ENCODE results near the gene HEATR9. TPM values are rescaled to one million over a fixed set of nuclear protein-coding genes. Genes with fewer than 3 reads are reported as not detected.

The HEATR9 gene
- total RNA-seq, 1 experiment from 2014 or later, result not detected

- H3K4me1 Mint-ChIP-seq (ENCODE audit: low read depth, unreplicated experiment), result peaks cover 7% of the 10 kb centered on the region
- H3K27ac Mint-ChIP-seq (ENCODE audit: unreplicated experiment), result no peak overlapping the region
Observed at GRCh38 chr17:35825206-35825605, 43.5 kb downstream of the HEATR9 start.

GRCh38 chr17:35821308-35821707, 47.4 kb downstream of the HEATR9 start:
- Histone ChIP-seq H3K9me3 (no peaks in the 10 kb centered on the region), H3K4me1 (no peaks in the 10 kb centered on the region), H3K27me3 (replicated peaks; ENCODE audit: control insufficient read depth, insufficient read depth, low read length) (no peaks in the 10 kb centered on the region), H3K36me3 (ENCODE audit: control insufficient read depth, insufficient read depth, low read length) (peaks cover 3% of the 10 kb centered on the region), H3K4me3 (ENCODE audit: low read depth, low read length) (no peak overlapping the region)
- H3K27ac Mint-ChIP-seq (ENCODE audit: unreplicated experiment), result no peak overlapping the region
- POLR2A ChIA-PET, result interaction anchor here (2.9 kb wide), 1 partner anchor 12 kb away, joined by 11 read pairs; the partner anchor contains the start of gene TAF15
- no peak overlapping the region for H3K4me3 Mint-ChIP-seq (ENCODE audit: unreplicated experiment)
- H3K4me1 Mint-ChIP-seq (ENCODE audit: low read depth, unreplicated experiment), result peaks cover 7% of the 10 kb centered on the region
- no peak for DNase-seq
- peaks cover 85% of the 10 kb centered on the region for H3K36me3 Mint-ChIP-seq (ENCODE audit: insufficient read depth, unreplicated experiment)
- no peaks in the 10 kb centered on the region for H3K9me3 Mint-ChIP-seq (ENCODE audit: unreplicated experiment)
- BruUV-seq (replicated peaks), result no TSS peak
- CTCF ChIA-PET, result no interaction called here
- TF ChIP-seq, protein P1, sequence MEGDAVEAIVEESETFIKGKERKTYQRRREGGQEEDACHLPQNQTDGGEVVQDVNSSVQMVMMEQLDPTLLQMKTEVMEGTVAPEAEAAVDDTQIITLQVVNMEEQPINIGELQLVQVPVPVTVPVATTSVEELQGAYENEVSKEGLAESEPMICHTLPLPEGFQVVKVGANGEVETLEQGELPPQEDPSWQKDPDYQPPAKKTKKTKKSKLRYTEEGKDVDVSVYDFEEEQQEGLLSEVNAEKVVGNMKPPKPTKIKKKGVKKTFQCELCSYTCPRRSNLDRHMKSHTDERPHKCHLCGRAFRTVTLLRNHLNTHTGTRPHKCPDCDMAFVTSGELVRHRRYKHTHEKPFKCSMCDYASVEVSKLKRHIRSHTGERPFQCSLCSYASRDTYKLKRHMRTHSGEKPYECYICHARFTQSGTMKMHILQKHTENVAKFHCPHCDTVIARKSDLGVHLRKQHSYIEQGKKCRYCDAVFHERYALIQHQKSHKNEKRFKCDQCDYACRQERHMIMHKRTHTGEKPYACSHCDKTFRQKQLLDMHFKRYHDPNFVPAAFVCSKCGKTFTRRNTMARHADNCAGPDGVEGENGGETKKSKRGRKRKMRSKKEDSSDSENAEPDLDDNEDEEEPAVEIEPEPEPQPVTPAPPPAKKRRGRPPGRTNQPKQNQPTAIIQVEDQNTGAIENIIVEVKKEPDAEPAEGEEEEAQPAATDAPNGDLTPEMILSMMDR (IDR thresholded peaks at IDR 0.05; ENCODE audit: insufficient read depth in 1 of 2, low read depth in 1 of 2, low read length in 1 of 2, severe bottlenecking in 1 of 2, unreplicated experiment in 1 of 2), result no peak
- intact Hi-C loops (cut with micrococcal nuclease; ENCODE audit: unreplicated experiment), result no loop called here
- H3K27me3 Mint-ChIP-seq (ENCODE audit: insufficient read depth, unreplicated experiment), result no peaks in the 10 kb centered on the region

More at GRCh38 chr17:35825206-35825605, 43.5 kb downstream of the HEATR9 start:
- Histone ChIP-seq H3K4me3 (ENCODE audit: low read depth, low read length) (no peak overlapping the region), H3K27me3 (replicated peaks; ENCODE audit: control insufficient read depth, insufficient read depth, low read length) (no peaks in the 10 kb centered on the region), H3K4me1 (no peaks in the 10 kb centered on the region), H3K36me3 (ENCODE audit: control insufficient read depth, insufficient read depth, low read length) (peaks cover 1% of the 10 kb centered on the region), H3K9me3 (no peaks in the 10 kb centered on the region)
- DNase-seq, result no peak
- peaks cover 95% of the 10 kb centered on the region for H3K36me3 Mint-ChIP-seq (ENCODE audit: insufficient read depth, unreplicated experiment)
- ChIA-PET CTCF (no interaction called here), POLR2A (no interaction called here)
- BruUV-seq (replicated peaks), result no TSS peak
- TF ChIP-seq, protein P1 (IDR thresholded peaks at IDR 0.05; ENCODE audit: insufficient read depth in 1 of 2, low read depth in 1 of 2, low read length in 1 of 2, severe bottlenecking in 1 of 2, unreplicated experiment in 1 of 2), result no peak
- H3K4me3 Mint-ChIP-seq (ENCODE audit: unreplicated experiment), result no peak overlapping the region
- no peaks in the 10 kb centered on the region for H3K27me3 Mint-ChIP-seq (ENCODE audit: insufficient read depth, unreplicated experiment)
- no peaks in the 10 kb centered on the region for H3K9me3 Mint-ChIP-seq (ENCODE audit: unreplicated experiment)
- intact Hi-C loops (cut with micrococcal nuclease; ENCODE audit: unreplicated experiment), result no loop called here

DNA sequence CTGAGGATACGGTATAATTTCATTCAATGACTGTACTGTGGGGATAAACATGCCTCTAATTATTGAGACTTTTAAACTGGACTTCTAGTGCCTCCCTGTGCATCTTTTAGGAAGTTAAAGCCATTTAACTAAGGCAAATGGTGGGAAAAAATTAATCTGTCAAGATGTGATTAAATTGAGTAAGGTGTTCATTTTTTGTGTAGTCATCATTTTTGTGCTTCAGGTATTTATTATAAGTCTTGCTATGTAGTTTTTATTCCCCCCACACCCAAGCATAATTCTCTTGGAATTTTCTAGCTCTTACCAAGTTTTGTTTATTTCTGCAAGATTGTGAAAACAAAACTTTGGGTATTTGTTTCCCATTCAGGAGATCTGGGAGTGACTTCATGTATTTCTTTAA, 49.2 kb downstream of the HEATR9 start:
- H3K27me3 ChIP-seq (replicated peaks; ENCODE audit: control insufficient read depth, insufficient read depth, low read length), result no peaks in the 10 kb centered on the region
- Mint-ChIP-seq H3K36me3 (ENCODE audit: insufficient read depth, unreplicated experiment) (peaks cover 81% of the 10 kb centered on the region), H3K4me3 (ENCODE audit: unreplicated experiment) (no peak overlapping the region), H3K27me3 (ENCODE audit: insufficient read depth, unreplicated experiment) (no peaks in the 10 kb centered on the region), H3K9me3 (ENCODE audit: unreplicated experiment) (no peaks in the 10 kb centered on the region), H3K4me1 (ENCODE audit: low read depth, unreplicated experiment) (peaks cover 7% of the 10 kb centered on the region), H3K27ac (ENCODE audit: unreplicated experiment) (no peak overlapping the region)
- TF ChIP-seq, protein P1 (IDR thresholded peaks at IDR 0.05; ENCODE audit: insufficient read depth in 1 of 2, low read depth in 1 of 2, low read length in 1 of 2, severe bottlenecking in 1 of 2, unreplicated experiment in 1 of 2), result no peak
- POLR2A ChIA-PET, result interaction anchor here (2.9 kb wide), 1 partner anchor 10 kb away, joined by 11 read pairs; the partner anchor contains the start of gene TAF15
- no peak for DNase-seq
- H3K36me3 ChIP-seq (ENCODE audit: control insufficient read depth, insufficient read depth, low read length), result peaks cover 3% of the 10 kb centered on the region
- H3K4me1 ChIP-seq, result no peaks in the 10 kb centered on the region
- BruUV-seq (replicated peaks), result no TSS peak
- intact Hi-C loops (cut with micrococcal nuclease; ENCODE audit: unreplicated experiment), result no loop called here
- CTCF ChIA-PET, result interaction anchor here (1.8 kb wide), 1 partner anchor 55 kb away, joined by 7 read pairs; no protein-coding TSS in a partner anchor
- H3K4me3 ChIP-seq (ENCODE audit: low read depth, low read length), result no peak overlapping the region
- no peaks in the 10 kb centered on the region for H3K9me3 ChIP-seq

Measured in Caco-2 (cell line).